H9 (cell line): Measurements from ENCODE around the gene BBS10. TPM values are rescaled to one million over a fixed set of nuclear protein-coding genes. Genes with fewer than 3 reads are reported as not detected.

Source experiments
- DNase-seq: peaks from one replicate; pipeline ENCODE4 v3.0.0-alpha.2; 2017
- H2AFZ ChIP-seq: one replicate; pipeline ENCODE4 v1.6.1; 2013; ENCODE audit warnings: mild to moderate bottlenecking, low read length, control low read depth, moderate library complexity
- H2AK5ac ChIP-seq: 2 replicates; pipeline ENCODE4 v1.6.1; 2013; ENCODE audit warnings: low read length, control low read depth, mixed read lengths; ENCODE audit not compliant: insufficient read length
- H2BK120ac ChIP-seq: one replicate; pipeline ENCODE4 v1.6.1; 2013; ENCODE audit warnings: low read depth, mild to moderate bottlenecking, low read length, control low read depth, inconsistent platforms; ENCODE audit not compliant: poor library complexity, severe bottlenecking
- H2BK12ac ChIP-seq: 2 replicates; pipeline ENCODE4 v1.6.1; 2013; ENCODE audit warnings: low read length, control low read depth, mixed read lengths, low read depth; ENCODE audit not compliant: insufficient read length
- H2BK15ac ChIP-seq: 2 replicates; pipeline ENCODE4 v1.6.1; 2013; ENCODE audit warnings: low read depth, low read length, control low read depth
- H2BK20ac ChIP-seq: one replicate; pipeline ENCODE4 v1.6.1; 2013; ENCODE audit warnings: low read depth, mild to moderate bottlenecking, low read length, control low read depth, inconsistent platforms; ENCODE audit not compliant: poor library complexity, severe bottlenecking
- H2BK5ac ChIP-seq: 2 replicates; pipeline ENCODE4 v1.6.1; 2013; ENCODE audit warnings: low read length, control low read depth, mixed read lengths; ENCODE audit not compliant: insufficient read length
- H3K14ac ChIP-seq: 2 replicates; pipeline ENCODE4 v1.6.1; 2013; ENCODE audit warnings: low read length, control low read depth; ENCODE audit not compliant: insufficient read depth
- H3K18ac ChIP-seq: 2 replicates; pipeline ENCODE4 v1.6.1; 2013; ENCODE audit warnings: low read depth, mild to moderate bottlenecking, mixed read lengths, low read length, control low read depth; ENCODE audit not compliant: insufficient read length
- H3K23ac ChIP-seq: 2 replicates; pipeline ENCODE4 v1.6.1; 2013; ENCODE audit warnings: low read length, control low read depth, mixed read lengths, low read depth; ENCODE audit not compliant: insufficient read length
- H3K23me2 ChIP-seq: 2 replicates; pipeline ENCODE4 v1.6.1; 2013; ENCODE audit warnings: low read depth, mild to moderate bottlenecking, mixed read lengths, low read length, control low read depth; ENCODE audit not compliant: insufficient read length, poor library complexity, severe bottlenecking
- H3K27ac ChIP-seq: 2 replicates; pipeline ENCODE4 v1.5.1; 2013; ENCODE audit warnings: low read length, control low read depth, mixed read lengths, low read depth; ENCODE audit not compliant: insufficient read length
- H3K27me3 ChIP-seq: 2 replicates; pipeline ENCODE4 v1.6.1; 2013; ENCODE audit warnings: low read length, control low read depth, inconsistent platforms; ENCODE audit not compliant: insufficient read depth
- H3K4ac ChIP-seq: 2 replicates; pipeline ENCODE4 v1.6.1; 2013; ENCODE audit warnings: low read depth, mild to moderate bottlenecking, control low read depth, inconsistent platforms, low read length, moderate library complexity
- H3K4me1 ChIP-seq: 2 replicates; pipeline ENCODE4 v1.6.1; 2013; ENCODE audit warnings: low read length, control low read depth, inconsistent platforms; ENCODE audit not compliant: insufficient read depth
- H3K4me2 ChIP-seq: 2 replicates; pipeline ENCODE4 v1.6.1; 2013; ENCODE audit warnings: low read length, control low read depth, mixed read lengths; ENCODE audit not compliant: insufficient read length, insufficient read depth
- H3K56ac ChIP-seq: 2 replicates; pipeline ENCODE4 v1.6.1; 2013; ENCODE audit warnings: low read depth, mild to moderate bottlenecking, mixed read lengths, low read length, control low read depth; ENCODE audit not compliant: insufficient read length
- H3K79me1 ChIP-seq: 2 replicates; pipeline ENCODE4 v1.6.1; 2013; ENCODE audit warnings: low read depth, mild to moderate bottlenecking, moderate library complexity, low read length, control low read depth, inconsistent platforms; ENCODE audit not compliant: insufficient read depth, poor library complexity, severe bottlenecking
- H3K79me2 ChIP-seq: 2 replicates; pipeline ENCODE4 v1.6.1; 2013; ENCODE audit warnings: low read length, control low read depth, inconsistent platforms; ENCODE audit not compliant: insufficient read depth
- H3K9ac ChIP-seq: 2 replicates; pipeline ENCODE4 v1.6.1; 2013; ENCODE audit warnings: low read length, control low read depth, mixed read lengths; ENCODE audit not compliant: insufficient read length; ENCODE audit errors: extremely low read depth
- H3K9me3 ChIP-seq: one replicate; pipeline ENCODE4 v1.6.1; 2013; ENCODE audit warnings: low read depth, low read length, inconsistent platforms; ENCODE audit not compliant: control insufficient read depth
- H3T11ph ChIP-seq: one replicate; pipeline ENCODE4 v1.6.1; 2013; ENCODE audit warnings: mild to moderate bottlenecking, low read length, control low read depth, inconsistent platforms
- H4K20me1 ChIP-seq: one replicate; pipeline ENCODE4 v1.6.1; 2013; ENCODE audit not compliant: control insufficient read depth, insufficient read length, insufficient read depth
- H4K5ac ChIP-seq: 2 replicates; pipeline ENCODE4 v1.6.1; 2013; ENCODE audit warnings: low read depth, mild to moderate bottlenecking, mixed read lengths, low read length, control low read depth; ENCODE audit not compliant: insufficient read length
- H4K8ac ChIP-seq: replicated peaks from 2 replicates; pipeline ENCODE4 v1.6.1; 2013; ENCODE audit warnings: low read length, control low read depth, mixed read lengths, low read depth; ENCODE audit not compliant: insufficient read length
- H4K91ac ChIP-seq: 2 replicates; pipeline ENCODE4 v1.6.1; 2013; ENCODE audit warnings: low read depth, mild to moderate bottlenecking, moderate library complexity, mixed read lengths, low read length, control low read depth; ENCODE audit not compliant: insufficient read length
- H3K27ac Mint-ChIP-seq, 3 experiments: 2 replicates in 2 of 3; 3 replicates in 1 of 3; pipeline ENCODE4 v1.8.0; 2020 to 2021; ENCODE audit warnings: mixed read lengths in 3 of 3, mild to moderate bottlenecking in 1 of 3, moderate library complexity in 1 of 3
- H3K27me3 Mint-ChIP-seq: 2 replicates; pipeline ENCODE4 v1.8.0; 2021; ENCODE audit warnings: low read depth, mild to moderate bottlenecking, moderate library complexity, mixed read lengths
- H3K36me3 Mint-ChIP-seq, 3 experiments: 2 replicates in 2 of 3; 3 replicates in 1 of 3; pipeline ENCODE4 v1.8.0; 2020 to 2021; ENCODE audit warnings: low read depth in 3 of 3, mixed read lengths in 3 of 3; ENCODE audit not compliant: insufficient read depth in 1 of 3
- H3K4me1 Mint-ChIP-seq, 2 experiments: 2 replicates each; pipeline ENCODE4 v1.8.0; 2020; ENCODE audit warnings: mixed read lengths in 2 of 2
- H3K4me3 Mint-ChIP-seq, 2 experiments: 2 replicates in 1 of 2; 3 replicates in 1 of 2; pipeline ENCODE4 v1.8.0; 2020 to 2021; ENCODE audit warnings: mild to moderate bottlenecking in 2 of 2, mixed read lengths in 2 of 2, moderate library complexity in 1 of 2
- H3K9me3 Mint-ChIP-seq, 2 experiments: 2 replicates in 1 of 2; 3 replicates in 1 of 2; pipeline ENCODE4 v1.8.0; 2020; ENCODE audit warnings: mild to moderate bottlenecking in 2 of 2, mixed read lengths in 2 of 2, moderate library complexity in 1 of 2
- CTCF ChIP-seq: fragments of 200-600 bp; sonication (generic); conservative IDR thresholded peaks from 3 replicates; pipeline ENCODE4 v1.8.0; 2021; ENCODE audit warnings: antibody characterized with exemption, mild to moderate bottlenecking
- WGBS: extraction: QIAGEN DNeasy Blood & Tissue Kit; methylation state at CpG from one replicate; pipeline ENCODE4 v1.1.7; 2013; ENCODE audit warnings: missing lambda C conversion rate, low lambda C conversion rate, mixed read lengths; ENCODE audit not compliant: insufficient read length; ENCODE audit errors: extremely low coverage; 5-methylcytosine and 5-hydroxymethylcytosine counted together
- total RNA-seq: library from RNA; stranded (reverse); gene quantifications from 2 replicates; pipeline ENCODE4 v1.2.1, GENCODE V29; 2021

Gene BBS10
- total RNA-seq, 1 experiment from 2014 or later, result 6.6 TPM

GRCh38 chr12:76318773-76319594 lies 29.2 kb downstream of the BBS10 start:
- H3K9me3 Mint-ChIP-seq, result peaks cover 10 to 20% of the 10 kb centered on the region in 2 experiments
- Histone ChIP-seq H3K27me3 (no peaks in the 10 kb centered on the region), H4K20me1 (no peaks in the 10 kb centered on the region), H3K79me1 (no peaks in the 10 kb centered on the region), H4K5ac (no peak overlapping the region), H3K9me3 (no peaks in the 10 kb centered on the region), H2BK5ac (no peak overlapping the region), H2BK20ac (no peak overlapping the region), H2BK120ac (no peak overlapping the region), H3K79me2 (no peaks in the 10 kb centered on the region), H3K4me2 (no peak overlapping the region), H3K4ac (no peak overlapping the region), H2AK5ac (no peak overlapping the region), H3K23ac (no peak overlapping the region), H3K18ac (no peak overlapping the region), H3K27ac (no peak overlapping the region), H3K14ac (no peak overlapping the region), H2AFZ (no peak overlapping the region), H2BK15ac (no peak overlapping the region), H3T11ph (no peak overlapping the region), H4K8ac (no peak overlapping the region), H3K23me2 (no peaks in the 10 kb centered on the region), H2BK12ac (no peak overlapping the region), H4K91ac (no peak overlapping the region), H3K56ac (no peak overlapping the region), H3K4me1 (no peaks in the 10 kb centered on the region), H3K9ac (no peak overlapping the region)
- WGBS, result no CpG with 5 or more reads among the region's 1 CpG
- DNase-seq, result no peak
- peak overlapping the region in 2 of 3 experiments; percentile 94; a peak in 5 of 7 replicates for H3K27ac Mint-ChIP-seq
- peaks cover 4 to 24% (median 10%) of the 10 kb centered on the region in 3 experiments; a peak in 5 of 7 replicates for H3K36me3 Mint-ChIP-seq
- H3K27me3 Mint-ChIP-seq, result peaks cover 3% of the 10 kb centered on the region; the same call in 1 of the 2 replicates
- peak overlapping the region; percentile 75 to 82 for H3K4me3 Mint-ChIP-seq
- H3K4me1 Mint-ChIP-seq, result peaks cover 6 to 12% of the 10 kb centered on the region in 2 experiments; a peak in 3 of 4 replicates
- no peak for TF ChIP-seq CTCF
